BLaER1 (cell line): ENCODE measurements around the gene KANSL1L.

Experiments
- H3K27ac ChIP-seq: shearing (Covaris generic); formaldehyde crosslinking; 2 replicates; pipeline ENCODE4 v1.8.1; 2022
- H3K27me3 ChIP-seq: shearing (Covaris generic); formaldehyde crosslinking; 2 replicates; pipeline ENCODE4 v1.8.1; 2022
- H3K36me3 ChIP-seq: shearing (Covaris generic); formaldehyde crosslinking; 2 replicates; pipeline ENCODE4 v1.8.1; 2022
- H3K4me1 ChIP-seq: shearing (Covaris generic); formaldehyde crosslinking; 2 replicates; pipeline ENCODE4 v1.8.1; 2022
- H3K4me2 ChIP-seq: shearing (Covaris generic); formaldehyde crosslinking; 2 replicates; pipeline ENCODE4 v1.8.1; 2022
- H3K4me3 ChIP-seq: shearing (Covaris generic); formaldehyde crosslinking; 2 replicates; pipeline ENCODE4 v1.8.1; 2022
- H3K9ac ChIP-seq: shearing (Covaris generic); formaldehyde crosslinking; 2 replicates; pipeline ENCODE4 v1.8.1; 2022
- H3K9me3 ChIP-seq: shearing (Covaris generic); formaldehyde crosslinking; 2 replicates; pipeline ENCODE4 v1.8.1; 2022
- H4K20me1 ChIP-seq: shearing (Covaris generic); formaldehyde crosslinking; 2 replicates; pipeline ENCODE4 v1.8.1; 2022
- Cebpa-rat ChIP-seq: shearing (Covaris generic); IDR thresholded peaks from 2 replicates; pipeline ENCODE4 v1.8.1; 2022

The KANSL1L gene

GRCh38 chr2:210158236-210158635 lies 13.0 kb downstream of the KANSL1L start:
- Histone ChIP-seq H4K20me1 (peaks cover 6% of the 10 kb centered on the region; the same call in 1 of the 2 replicates), H3K9ac (no peak overlapping the region), H3K4me1 (peaks cover 12% of the 10 kb centered on the region), H3K27me3 (no peaks in the 10 kb centered on the region), H3K27ac (no peak overlapping the region), H3K4me3 (no peak overlapping the region), H3K4me2 (no peak overlapping the region), H3K36me3 (peaks cover 28% of the 10 kb centered on the region), H3K9me3 (peaks cover 5% of the 10 kb centered on the region; the same call in 1 of the 2 replicates)
- no peak for TF ChIP-seq Cebpa-rat

DNA sequence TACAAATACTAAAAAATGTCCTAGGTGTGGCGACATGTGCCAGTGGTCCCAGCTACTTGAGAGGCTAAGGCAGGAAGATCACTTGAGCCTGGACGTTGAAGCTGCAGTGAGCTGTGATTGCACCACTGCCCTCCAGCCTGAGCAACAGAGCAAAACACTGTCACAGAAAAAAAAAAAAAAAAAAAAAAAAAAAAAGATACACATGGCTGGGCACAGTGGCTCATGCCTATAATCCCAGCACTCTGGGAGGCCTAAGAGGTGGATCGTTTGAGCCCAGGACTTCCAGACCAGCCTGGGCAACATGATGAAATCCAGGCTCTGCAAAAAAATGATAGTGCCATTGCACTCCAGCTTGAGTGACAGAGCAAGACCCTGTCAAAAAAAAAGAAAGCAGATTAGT lies 13.7 kb downstream of the KANSL1L start:
- Histone ChIP-seq H4K20me1 (peaks cover 6% of the 10 kb centered on the region; the same call in 1 of the 2 replicates), H3K4me3 (no peak overlapping the region), H3K27ac (no peak overlapping the region), H3K27me3 (no peaks in the 10 kb centered on the region), H3K9me3 (peaks cover 5% of the 10 kb centered on the region; the same call in 1 of the 2 replicates), H3K36me3 (peaks cover 34% of the 10 kb centered on the region), H3K4me1 (peaks cover 5% of the 10 kb centered on the region), H3K4me2 (no peak overlapping the region), H3K9ac (no peak overlapping the region)
- no peak for TF ChIP-seq Cebpa-rat

- Histone ChIP-seq H3K9me3 (peaks cover 19% of the 10 kb centered on the region), H3K36me3 (peaks cover 64% of the 10 kb centered on the region), H3K4me2 (no peak overlapping the region), H3K27me3 (no peaks in the 10 kb centered on the region), H3K9ac (no peak overlapping the region), H3K4me1 (no peaks in the 10 kb centered on the region), H3K27ac (no peak overlapping the region), H4K20me1 (peaks cover 9% of the 10 kb centered on the region; the same call in 1 of the 2 replicates), H3K4me3 (no peak overlapping the region)
- no peak for TF ChIP-seq Cebpa-rat
Measured at GRCh38 chr2:210147614-210148013, 23.6 kb downstream of the KANSL1L start.

- no peak for TF ChIP-seq Cebpa-rat
- Histone ChIP-seq H4K20me1 (0 out of 2 replicates have a peak, but pooled peaks cover 12% of the 10 kb centered on the region), H3K4me2 (no peak overlapping the region), H3K36me3 (peaks cover 21% of the 10 kb centered on the region), H3K4me3 (no peak overlapping the region), H3K9ac (no peak overlapping the region), H3K4me1 (no peaks in the 10 kb centered on the region), H3K27ac (no peak overlapping the region), H3K9me3 (peaks cover 11% of the 10 kb centered on the region), H3K27me3 (no peaks in the 10 kb centered on the region)
Measured at GRCh38 chr2:210132239-210132638, 39.0 kb downstream of the KANSL1L start.

- no peak overlapping the region for H3K4me3 ChIP-seq
- H3K4me1 ChIP-seq = no peaks in the 10 kb centered on the region
- no peak for TF ChIP-seq Cebpa-rat
- H3K27ac ChIP-seq = no peak overlapping the region
- no peaks in the 10 kb centered on the region for H4K20me1 ChIP-seq
- peaks cover 47% of the 10 kb centered on the region for H3K36me3 ChIP-seq
- no peaks in the 10 kb centered on the region for H3K27me3 ChIP-seq
- no peak overlapping the region for H3K9ac ChIP-seq
- H3K9me3 ChIP-seq = peaks cover 38% of the 10 kb centered on the region
- H3K4me2 ChIP-seq = no peak overlapping the region
Measured at GRCh38 chr2:210128961-210129360, 42.2 kb downstream of the KANSL1L start.

GRCh38 chr2:210113614-210114235 lies 57.5 kb downstream of the KANSL1L start:
- peaks cover 62% of the 10 kb centered on the region for H3K36me3 ChIP-seq
- H3K27ac ChIP-seq = no peak overlapping the region
- TF ChIP-seq Cebpa-rat = no peak
- no peaks in the 10 kb centered on the region for H3K27me3 ChIP-seq
- no peak overlapping the region for H3K4me2 ChIP-seq
- no peak overlapping the region for H3K4me3 ChIP-seq
- H4K20me1 ChIP-seq = no peaks in the 10 kb centered on the region
- peaks cover 6% of the 10 kb centered on the region for H3K4me1 ChIP-seq
- no peak overlapping the region for H3K9ac ChIP-seq
- H3K9me3 ChIP-seq = peaks cover 67% of the 10 kb centered on the region

DNA sequence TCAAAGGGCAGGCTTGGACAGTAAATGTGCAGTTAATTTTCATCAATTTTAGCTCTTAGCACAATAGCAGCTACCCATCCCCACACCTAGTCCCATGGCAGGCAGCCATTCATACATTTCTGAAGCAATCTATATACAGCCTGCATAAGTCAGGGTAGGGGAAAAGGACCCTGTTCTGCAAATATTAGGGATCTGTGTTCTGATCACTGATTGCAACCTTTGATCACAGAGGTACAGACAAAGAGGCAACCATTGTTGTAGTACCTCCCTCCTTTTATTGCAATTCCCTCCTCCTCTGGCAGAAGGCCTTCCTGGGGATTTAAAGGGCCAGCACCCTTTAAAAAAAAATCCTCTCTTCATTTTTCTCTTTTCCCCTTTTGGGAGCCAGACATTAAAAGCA lies 58.3 kb downstream of the KANSL1L start:
- Histone ChIP-seq H3K9ac (no peak overlapping the region), H3K27ac (no peak overlapping the region), H3K4me3 (no peak overlapping the region), H3K4me2 (no peak overlapping the region), H3K27me3 (no peaks in the 10 kb centered on the region), H4K20me1 (no peaks in the 10 kb centered on the region), H3K36me3 (peaks cover 53% of the 10 kb centered on the region), H3K4me1 (peaks cover 15% of the 10 kb centered on the region), H3K9me3 (peaks cover 59% of the 10 kb centered on the region)
- TF ChIP-seq Cebpa-rat = no peak

GRCh38 chr2:210099940-210100339 lies 71.3 kb downstream of the KANSL1L start:
- peaks cover 21% of the 10 kb centered on the region for H3K36me3 ChIP-seq
- H3K27me3 ChIP-seq = no peaks in the 10 kb centered on the region
- H4K20me1 ChIP-seq = no peaks in the 10 kb centered on the region
- no peaks in the 10 kb centered on the region for H3K4me1 ChIP-seq
- H3K9me3 ChIP-seq = no peaks in the 10 kb centered on the region; the same call in 1 of the 2 replicates
- no peak for TF ChIP-seq Cebpa-rat
- no peak overlapping the region for H3K4me2 ChIP-seq
- no peak overlapping the region for H3K27ac ChIP-seq
- no peak overlapping the region for H3K4me3 ChIP-seq
- H3K9ac ChIP-seq = no peak overlapping the region

GRCh38 chr2:210094787-210095186 lies 76.4 kb downstream of the KANSL1L start:
- no peak overlapping the region for H3K9ac ChIP-seq
- H3K4me3 ChIP-seq = no peak overlapping the region
- no peaks in the 10 kb centered on the region; the same call in 1 of the 2 replicates for H3K9me3 ChIP-seq
- H3K4me1 ChIP-seq = no peaks in the 10 kb centered on the region
- no peaks in the 10 kb centered on the region for H3K27me3 ChIP-seq
- no peak overlapping the region for H3K4me2 ChIP-seq
- no peak for TF ChIP-seq Cebpa-rat
- H3K27ac ChIP-seq = no peak overlapping the region
- 0 out of 2 replicates have a peak, but pooled peaks cover 3% of the 10 kb centered on the region for H3K36me3 ChIP-seq
- H4K20me1 ChIP-seq = no peaks in the 10 kb centered on the region

DNA sequence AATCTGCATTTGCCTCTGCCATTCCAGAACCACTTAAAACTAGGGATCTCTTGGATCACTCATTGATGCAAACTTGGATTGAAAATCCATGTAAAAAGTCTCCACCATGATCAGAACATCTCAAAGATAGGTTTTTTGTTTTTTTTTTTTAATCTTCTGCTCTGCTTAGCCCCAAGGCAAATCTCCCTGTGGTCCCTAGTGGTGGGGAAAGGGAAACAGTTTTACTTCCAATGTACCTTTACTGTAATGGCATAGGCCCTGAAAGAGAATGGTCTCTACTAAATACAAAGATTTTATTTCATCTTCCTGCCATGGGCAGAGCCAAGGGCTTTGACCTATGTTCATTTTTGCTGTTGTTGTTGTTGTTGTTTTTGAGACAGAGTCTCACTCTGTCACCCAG lies 78.4 kb downstream of the KANSL1L start:
- Histone ChIP-seq H3K9me3 (no peaks in the 10 kb centered on the region), H3K4me2 (no peak overlapping the region), H3K36me3 (peaks cover 6% of the 10 kb centered on the region; the same call in 1 of the 2 replicates), H3K4me3 (no peak overlapping the region), H3K27me3 (no peaks in the 10 kb centered on the region), H3K9ac (no peak overlapping the region), H4K20me1 (no peaks in the 10 kb centered on the region), H3K4me1 (0 out of 2 replicates have a peak, but pooled peaks cover under 1% of the 10 kb centered on the region), H3K27ac (no peak overlapping the region)
- TF ChIP-seq Cebpa-rat = no peak

DNA sequence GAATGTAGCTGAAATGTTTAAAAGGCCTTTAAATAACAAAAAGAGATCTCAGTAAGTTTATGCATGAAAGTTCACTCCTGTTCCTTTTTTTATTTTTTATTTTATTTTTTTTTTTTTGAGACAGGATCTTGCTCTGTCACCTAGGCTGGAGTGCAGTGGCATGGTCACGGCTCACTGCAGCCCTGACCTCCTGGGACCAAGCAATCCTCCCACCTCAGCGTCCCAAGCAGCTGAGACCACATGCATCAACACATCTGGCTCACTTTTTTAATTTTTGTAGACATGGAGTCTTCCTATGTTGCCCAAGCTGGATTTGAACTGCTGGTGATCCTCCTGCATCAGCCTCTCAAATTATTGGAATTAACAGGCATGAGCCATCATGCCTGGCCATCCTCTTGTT lies 84.3 kb downstream of the KANSL1L start:
- H3K4me2 ChIP-seq = peak overlapping the region; percentile 36
- no peaks in the 10 kb centered on the region for H3K27me3 ChIP-seq
- no peak overlapping the region for H3K4me3 ChIP-seq
- no peak for TF ChIP-seq Cebpa-rat
- H3K9ac ChIP-seq = no peak overlapping the region
- H3K36me3 ChIP-seq = peaks cover 6% of the 10 kb centered on the region; the same call in 1 of the 2 replicates
- H4K20me1 ChIP-seq = no peaks in the 10 kb centered on the region
- peaks cover 11% of the 10 kb centered on the region for H3K4me1 ChIP-seq
- no peaks in the 10 kb centered on the region for H3K9me3 ChIP-seq
- H3K27ac ChIP-seq = no peak overlapping the region
